Pancreas (tissue), 10 donors: ENCODE data around the gene SGTA. TPM values are rescaled to one million over a fixed set of nuclear protein-coding genes. Genes with fewer than 3 reads are reported as not detected.

Source experiments
- ATAC-seq, 4 donors: fragments of 200-7000 bp; cut with Tn5 transposase; one replicate each; pipeline versions ENCODE4 v1.8.0 to v1.9.1; 2020; ENCODE audit warnings: mild to moderate bottlenecking in 4 of 4, moderate library complexity in 4 of 4
- DNase-seq, 6 donors: peaks; one replicate each; pipeline ENCODE4 v3.0.0-alpha.2; 2020
- FAIRE-seq: peaks from 2 replicates; lab custom pipeline; 2012; peaks lifted over from hg19 to GRCh38; lab: Jason Lieb, UNC
- H3K27ac ChIP-seq, 4 donors: fragments of 200-600 bp; sonication (generic); 1 replicate in 3 of 4; 2 replicates in 1 of 4; pipeline versions ENCODE4 v1.5.0 to v1.8.0; 2020
- H3K27me3 ChIP-seq, 4 donors: fragments of 200-600 bp; one replicate each; pipeline ENCODE4 v1.8.0; 2021
- H3K36me3 ChIP-seq, 3 donors: fragments of 200-600 bp; sonication (generic) in 1 of 3; one replicate each; pipeline versions ENCODE4 v1.5.0 to v1.8.0; 2020 to 2021
- H3K4me1 ChIP-seq, 3 donors: fragments of 200-600 bp; one replicate each; pipeline ENCODE4 v1.8.0; 2021
- H3K4me3 ChIP-seq, 4 donors: fragments of 200-600 bp; sonication (generic) in 2 of 4; one replicate each; pipeline versions ENCODE4 v1.5.0 to v1.8.0; 2020 to 2021
- H3K9me3 ChIP-seq, 4 donors: fragments of 200-600 bp; one replicate each; pipeline ENCODE4 v1.8.0; 2021
- CTCF ChIP-seq, 4 donors: fragments of 200-600 bp; sonication (generic) in 3 of 4; IDR thresholded peaks; one replicate each; pipeline versions ENCODE4 v1.5.0 to v1.8.0; 2021; ENCODE audit warnings: antibody characterized with exemption in 4 of 4
- WGBS, 2 donors: extraction: QIAGEN DNeasy Blood & Tissue Kit; methylation state at CpG; one replicate each; pipeline ENCODE4 v1.1.7; 2013; 5-methylcytosine and 5-hydroxymethylcytosine counted together
- intact Hi-C, 3 donors: fragments of 100-400 bp; cut with DNase I; formaldehyde crosslinking; loops; one replicate each; pipeline versions ENCODE4 v1.11.1 to v1.14.2; 2022
- polyA plus RNA-seq, 2 donors: library from polyadenylated mRNA; stranded (reverse); fragments of 200-250 nt; gene quantifications; one replicate each; pipeline ENCODE4 v1.2.3, GENCODE V29; 2013
- total RNA-seq, 6 donors: library from RNA; stranded (reverse); fragmentation: NEBNext Ultra II Directional in 4 of 6; extraction: Animal tissue kit (Norgen Biotek cat#: 25700) in 4 of 6; gene quantifications; one replicate each; pipeline versions ENCODE4 v1.2.1 to v1.2.4, GENCODE V29; 2021 to 2023
- donor health status: healthy with polysubstance abuse.
- donor health status: DM: no; HTN: no; CAD: no; lungs with moderate emphysema.
- donor health status: DM: no; HTN: no; CAD: no.
- donor health status: control.
- donor health status: control.
- donor health status: Bipolar disorder and iron deficiency.
- donor health status: DM: yes; HTN: yes; CAD: no.
- donor health status: DM: no; HTN: no; CAD: no.
- donor health status: DM: no; HTN: no; CAD: no.
- donor health status: DM: yes; HTN: yes; CAD: no.

SGTA gene
- total and polyA plus RNA-seq, 8 donors = 19.4 to 49.6 (median 26.7) TPM

GRCh38 chr19:2726160-2726855 lies 56.8 kb downstream of the SGTA start:
- TF ChIP-seq CTCF (IDR thresholded peaks at IDR 0.05) = no peak
- Histone ChIP-seq H3K36me3 (no peaks in the 10 kb centered on the region), H3K27me3 (no peaks in the 10 kb centered on the region), H3K9me3 (no peaks in the 10 kb centered on the region), H3K4me1 (no peaks in the 10 kb centered on the region), H3K27ac (no peak overlapping the region), H3K4me3 (no peak overlapping the region)
- 42 to 52% methylated on average over 13 to 15 of the region's 15 CpGs for WGBS, 2 donors
- peak in 3 of 4 donors; percentile 51 to 83 (median 57) for ATAC-seq
- DNase-seq = peak in 5 of 6 donors; percentile 24 to 71 (median 68)
- no peak for FAIRE-seq
- intact Hi-C loops = no loop called here

DNA sequence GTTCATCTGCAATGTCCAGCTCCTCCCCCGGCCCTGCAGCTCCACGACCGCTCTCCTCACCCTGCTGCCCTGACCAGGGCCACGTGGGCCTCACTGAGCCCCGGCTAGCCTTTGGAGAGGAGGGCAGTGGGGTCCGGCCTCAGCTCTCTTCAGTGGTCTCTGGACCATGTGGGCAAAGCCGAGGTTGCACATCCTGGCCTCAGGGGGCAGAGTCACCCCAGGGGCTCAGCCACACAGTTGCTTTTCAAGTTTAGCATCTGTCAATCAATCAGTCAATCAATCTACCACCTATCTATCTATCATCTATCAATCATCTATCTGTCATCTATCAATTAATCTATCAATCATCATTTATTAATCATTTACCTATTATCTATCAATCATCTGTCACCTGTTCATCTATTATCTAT lies 58.9 kb downstream of the SGTA start:
- FAIRE-seq = no peak
- Histone ChIP-seq H3K27me3 (no peaks in the 10 kb centered on the region), H3K4me1 (peaks cover 0 to 4% (median 0%) of the 10 kb centered on the region in 3 donors), H3K9me3 (no peaks in the 10 kb centered on the region), H3K36me3 (no peaks in the 10 kb centered on the region), H3K4me3 (no peak overlapping the region), H3K27ac (no peak overlapping the region)
- no peak for TF ChIP-seq CTCF (IDR thresholded peaks at IDR 0.05)
- no peak for DNase-seq
- intact Hi-C loops = no loop called here
- WGBS, 2 donors = 63 to 68% methylated on average over 7 of the region's 7 CpGs
- ATAC-seq = no peak

DNA sequence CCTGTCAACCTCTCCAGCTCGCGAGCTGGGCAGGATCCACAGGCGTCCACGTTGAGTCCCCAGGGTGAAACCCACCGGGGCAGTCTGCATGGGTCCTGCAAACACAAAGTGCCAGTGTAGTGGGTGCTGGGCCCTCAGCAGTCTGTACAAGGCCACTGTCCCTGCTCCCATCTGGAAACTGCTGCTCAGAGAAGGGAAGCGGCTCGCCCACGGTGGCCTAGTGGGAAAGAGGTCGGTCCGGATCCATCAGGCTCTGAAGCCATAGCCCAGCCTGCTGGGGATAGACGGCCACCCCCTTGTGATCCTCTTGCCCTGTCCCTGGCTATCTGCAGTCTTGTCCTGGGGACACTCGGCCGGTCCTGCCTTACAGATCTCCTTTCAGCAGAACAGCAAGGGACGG lies 59.3 kb downstream of the SGTA start:
- WGBS, 2 donors = 74 to 76% methylated on average over 14 of the region's 14 CpGs
- peaks cover 0 to 4% (median 0%) of the 10 kb centered on the region in 3 donors for H3K4me1 ChIP-seq
- H3K9me3 ChIP-seq = no peaks in the 10 kb centered on the region
- ATAC-seq = no peak
- no peak for FAIRE-seq
- no peak for DNase-seq
- intact Hi-C loops = no loop called here
- H3K36me3 ChIP-seq = no peaks in the 10 kb centered on the region
- no peak for TF ChIP-seq CTCF (IDR thresholded peaks at IDR 0.05)
- H3K4me3 ChIP-seq = no peak overlapping the region
- no peaks in the 10 kb centered on the region for H3K27me3 ChIP-seq
- H3K27ac ChIP-seq = no peak overlapping the region

- peaks cover 0 to 4% (median 0%) of the 10 kb centered on the region in 3 donors for H3K4me1 ChIP-seq
- intact Hi-C loops = no loop called here
- TF ChIP-seq CTCF (IDR thresholded peaks at IDR 0.05) = no peak
- H3K27me3 ChIP-seq = no peaks in the 10 kb centered on the region
- FAIRE-seq (no peak), ATAC-seq (no peak), DNase-seq (no peak)
- H3K4me3 ChIP-seq = no peak overlapping the region
- 79 to 89% methylated on average over 13 of the region's 13 CpGs for WGBS, 2 donors
- no peaks in the 10 kb centered on the region for H3K36me3 ChIP-seq
- H3K27ac ChIP-seq = no peak overlapping the region
- no peaks in the 10 kb centered on the region for H3K9me3 ChIP-seq
Observed at GRCh38 chr19:2723345-2723715, 59.7 kb downstream of the SGTA start.
